LHCN-M2 (cell line): Measurements from ENCODE around the gene SERPINC1. TPM values are rescaled to one million over a fixed set of nuclear protein-coding genes. Genes with fewer than 3 reads are reported as not detected.
"Not testable (repeated sequence)": the region's sequence is repeated elsewhere in the genome, so short reads cannot be mapped to it uniquely, and the experiment has no call there.

Experiments used
- DNase-seq: peaks from one replicate; pipeline ENCODE4 v3.0.0-alpha.2; 2012; ENCODE audit warnings: low read depth
- total RNA-seq: library from RNA; depleted of rRNA; stranded (reverse); fragments of >200 nt; gene quantifications from 2 replicates; pipeline ENCODE4 v1.2.3, GENCODE V29; 2014; rRNA removed

SERPINC1 gene
- total RNA-seq, 1 experiment from 2014 or later, result not detected

GRCh38 chr1:173863224-173864161 is 53.6 kb downstream of the SERPINC1 start:
- DNase-seq, result no peak

- no peak for DNase-seq
These were observed 54.3 kb downstream of the SERPINC1 start for GRCh38 chr1:173862769-173863223.

- DNase-seq, result peak; percentile 17
These were observed 54.9 kb downstream of the SERPINC1 start for GRCh38 chr1:173862146-173862768.

- no peak for DNase-seq
These were observed 55.4 kb downstream of the SERPINC1 start for GRCh38 chr1:173861731-173862145.

GRCh38 chr1:173860065-173860464 is 57.1 kb downstream of the SERPINC1 start:
- no peak for DNase-seq

- not testable (repeated sequence) for DNase-seq
These were observed 57.6 kb downstream of the SERPINC1 start for GRCh38 chr1:173859547-173859946.

GRCh38 chr1:173857363-173857917 is 59.7 kb downstream of the SERPINC1 start:
- no peak for DNase-seq

- no peak for DNase-seq
These were observed 60.2 kb downstream of the SERPINC1 start for GRCh38 chr1:173856903-173857302.

- DNase-seq, result no peak
These were observed 61.1 kb downstream of the SERPINC1 start for GRCh38 chr1:173856014-173856413.

Other genes starting within 250 kb of the SERPINC1 start
- 0.13 TPM in 1 of 2 replicates, not detected in the other for gene ANKRD45, start 247.5 kb downstream of the SERPINC1 start, total RNA-seq
- 32.8 and 33.0 TPM in 2 replicates for gene KLHL20, start 202.3 kb downstream of the SERPINC1 start, total RNA-seq
- gene DARS2, start 92.7 kb downstream of the SERPINC1 start, total RNA-seq, result 22.2 and 27.1 TPM in 2 replicates
- gene CENPL, start 92.4 kb downstream of the SERPINC1 start, total RNA-seq, result 31.1 and 32.9 TPM in 2 replicates
- 337 and 409 TPM in 2 replicates for gene GAS5, start 49.3 kb downstream of the SERPINC1 start, total RNA-seq
- gene ZBTB37, start 48.9 kb downstream of the SERPINC1 start, total RNA-seq, result 4.3 and 4.9 TPM in 2 replicates
- 12.4 and 13.4 TPM in 2 replicates for gene RC3H1, start 105.0 kb upstream of the SERPINC1 start, total RNA-seq
- gene RABGAP1L, start 242.2 kb upstream of the SERPINC1 start, total RNA-seq, result 14.0 and 14.1 TPM in 2 replicates